ENCODE data around the gene CAMK1.

GRCh38 chr3:9746330-9746729 lies 23.4 kb downstream of the CAMK1 start:
- TF ChIP-seq CTCF (conservative IDR thresholded peaks at IDR 0.05 in 1 of 2, IDR thresholded peaks at IDR 0.05 in 1 of 2; ENCODE audit: low read depth in 1 of 2, low read length in 2 of 2) = no peak
- no peak for TF ChIP-seq EZH2 (IDR thresholded peaks at IDR 0.05; ENCODE audit: low read length, missing control alignments)
